NCI-H1048 (cell line): ENCODE data around the gene TFF1.
A peak's percentile ranks its signal among the peaks of the same experiment; 100 is the strongest.
"Not testable (repeated sequence)": the region's sequence is repeated elsewhere in the genome, so short reads cannot be mapped to it uniquely, and the experiment has no call there.

Source experiments
- DNase-seq: peaks from one replicate; lab custom pipeline; 2025; lab: John Stamatoyannopoulos, UW

TFF1 gene

DNA sequence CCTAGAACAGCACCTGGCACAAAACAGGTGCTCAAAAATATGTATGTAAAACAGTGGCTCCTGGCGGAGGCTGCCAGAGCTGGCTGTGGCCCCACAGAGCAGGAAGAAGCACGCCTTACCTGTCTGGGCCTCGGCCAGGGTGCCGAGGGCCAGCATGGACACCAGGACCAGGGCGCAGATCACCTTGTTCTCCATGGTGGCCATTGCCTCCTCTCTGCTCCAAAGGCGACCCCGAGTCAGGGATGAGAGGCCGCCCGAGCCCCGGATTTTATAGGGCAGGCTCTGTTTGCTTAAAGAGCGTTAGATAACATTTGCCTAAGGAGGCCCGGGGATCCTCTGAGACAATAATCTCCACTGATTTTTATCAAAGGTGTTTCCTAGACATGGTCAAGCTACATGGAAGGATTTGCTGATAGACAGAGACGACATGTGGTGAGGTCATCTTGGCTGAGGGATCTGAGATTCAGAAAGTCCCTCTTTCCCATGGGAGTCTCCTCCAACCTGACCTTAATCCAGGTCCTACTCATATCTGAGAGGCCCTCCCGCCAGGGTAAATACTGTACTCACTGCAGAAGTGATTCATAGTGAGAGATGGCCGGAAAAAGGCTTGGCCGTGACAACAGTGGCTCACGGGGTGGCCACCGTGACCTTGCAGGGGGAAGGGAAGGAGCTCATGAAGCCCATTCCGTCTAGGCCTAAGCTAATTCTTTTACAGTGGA, at the start of gene TFF1:
TFF1 (minus strand) TSS at position 244 of the 719 bp plus-strand sequence; CDS start at position 204, 40 bp downstream.
- no peak for DNase-seq

DNA sequence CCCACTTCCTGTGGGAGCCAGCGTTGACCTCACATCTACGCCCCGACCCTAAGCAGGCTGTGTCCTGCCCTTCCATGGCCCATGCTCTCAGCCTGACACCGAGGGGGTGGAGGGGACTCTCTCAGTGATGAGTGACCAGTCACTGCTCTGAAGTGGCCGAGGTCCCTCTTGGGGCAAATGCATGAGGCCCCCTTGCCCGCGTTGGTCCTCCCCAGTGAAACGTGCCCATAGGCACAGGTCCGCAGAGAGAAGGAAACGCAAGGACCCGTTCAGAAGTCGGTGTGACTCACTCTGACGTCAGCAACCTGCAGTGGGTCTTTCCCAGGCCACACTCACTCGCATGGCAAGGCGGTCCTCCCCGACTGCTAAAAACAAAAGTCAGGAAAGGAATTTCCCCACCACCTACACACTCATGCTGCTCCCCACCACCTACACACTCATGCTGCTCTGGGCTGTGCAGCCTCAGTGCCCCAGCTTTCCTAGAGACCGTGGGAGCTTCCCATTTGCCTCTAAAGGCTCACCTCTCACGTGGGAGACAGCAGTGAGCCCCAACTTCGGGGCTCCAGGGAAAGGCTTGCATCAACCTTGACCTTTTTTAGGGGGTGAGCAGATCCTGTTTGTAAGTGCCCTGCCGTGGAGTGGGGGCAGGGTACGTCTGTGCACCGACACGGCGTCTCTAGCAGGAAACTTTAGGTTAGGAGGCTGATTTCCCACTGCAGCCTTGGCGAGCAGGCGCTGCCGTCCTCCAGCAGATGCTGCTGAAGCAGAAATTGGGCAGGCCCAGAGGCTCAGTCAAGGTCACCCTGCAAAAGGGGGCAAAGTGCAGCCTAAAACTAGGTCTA, 48.8 kb upstream of the TFF1 start:
- no peak for DNase-seq

DNA sequence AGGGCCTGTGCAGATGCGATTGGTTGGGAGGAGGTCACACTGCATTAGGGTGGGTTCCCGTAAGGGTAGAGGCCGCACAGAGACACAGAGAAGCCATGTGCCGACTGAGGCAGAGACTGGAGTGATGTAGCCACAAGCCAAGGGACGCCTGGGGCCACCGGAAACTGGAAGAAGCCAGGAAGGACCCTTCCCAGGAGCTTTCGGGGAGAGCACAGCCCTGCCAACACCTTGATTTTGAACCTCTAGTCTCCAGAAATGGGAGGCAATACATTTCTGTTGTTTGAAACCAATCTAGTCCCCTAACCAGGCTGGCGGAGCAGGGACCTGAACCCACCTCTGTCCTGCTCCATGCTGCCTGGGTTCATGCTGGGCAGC, 48.2 kb upstream of the TFF1 start:
- no peak for DNase-seq

GRCh38 chr21:42414066-42414465, 47.7 kb upstream of the TFF1 start:
- no peak for DNase-seq

DNA sequence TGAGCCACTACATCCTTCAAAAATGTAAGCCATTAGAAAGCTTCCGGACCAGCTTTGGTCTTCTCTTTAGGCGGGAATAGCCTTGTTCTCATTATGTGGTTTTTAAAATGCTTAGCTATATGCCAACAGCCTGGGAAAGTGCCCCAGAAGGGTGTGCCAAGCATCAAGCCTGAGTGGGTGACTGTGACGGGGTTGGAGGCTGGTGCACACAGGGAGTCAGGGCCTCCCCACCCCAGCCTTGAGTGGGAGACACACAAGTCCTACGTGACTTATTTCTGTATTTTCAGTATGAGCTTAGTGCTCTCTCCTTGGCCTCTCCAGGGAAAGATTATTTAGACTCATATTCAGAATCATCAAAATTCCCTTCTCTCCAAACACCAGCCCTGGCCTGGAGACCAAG, 47.2 kb upstream of the TFF1 start:
- no peak for DNase-seq

DNA sequence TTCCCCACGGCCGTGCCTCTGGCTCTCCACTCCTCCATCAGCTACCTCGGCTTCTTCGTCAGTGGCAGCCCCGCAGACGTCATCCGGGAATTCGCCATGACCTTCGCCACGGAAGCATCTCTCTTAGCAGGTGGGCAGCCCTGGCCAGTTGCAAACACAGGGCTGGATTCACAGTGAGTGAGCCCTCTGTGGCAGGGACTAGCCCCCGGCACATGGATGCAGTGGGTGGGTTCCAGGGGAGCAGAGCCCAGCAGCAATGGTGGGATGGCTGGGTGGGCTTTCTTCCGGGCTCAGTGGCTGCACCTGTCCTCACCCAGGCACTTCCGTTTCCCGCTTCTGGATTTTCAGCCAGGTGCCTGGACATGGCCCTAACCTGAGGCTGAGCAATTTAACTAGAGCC, 46.8 kb upstream of the TFF1 start:
- DNase-seq = no peak

GRCh38 chr21:42412636-42412933, 46.2 kb upstream of the TFF1 start:
- no peak for DNase-seq

DNA sequence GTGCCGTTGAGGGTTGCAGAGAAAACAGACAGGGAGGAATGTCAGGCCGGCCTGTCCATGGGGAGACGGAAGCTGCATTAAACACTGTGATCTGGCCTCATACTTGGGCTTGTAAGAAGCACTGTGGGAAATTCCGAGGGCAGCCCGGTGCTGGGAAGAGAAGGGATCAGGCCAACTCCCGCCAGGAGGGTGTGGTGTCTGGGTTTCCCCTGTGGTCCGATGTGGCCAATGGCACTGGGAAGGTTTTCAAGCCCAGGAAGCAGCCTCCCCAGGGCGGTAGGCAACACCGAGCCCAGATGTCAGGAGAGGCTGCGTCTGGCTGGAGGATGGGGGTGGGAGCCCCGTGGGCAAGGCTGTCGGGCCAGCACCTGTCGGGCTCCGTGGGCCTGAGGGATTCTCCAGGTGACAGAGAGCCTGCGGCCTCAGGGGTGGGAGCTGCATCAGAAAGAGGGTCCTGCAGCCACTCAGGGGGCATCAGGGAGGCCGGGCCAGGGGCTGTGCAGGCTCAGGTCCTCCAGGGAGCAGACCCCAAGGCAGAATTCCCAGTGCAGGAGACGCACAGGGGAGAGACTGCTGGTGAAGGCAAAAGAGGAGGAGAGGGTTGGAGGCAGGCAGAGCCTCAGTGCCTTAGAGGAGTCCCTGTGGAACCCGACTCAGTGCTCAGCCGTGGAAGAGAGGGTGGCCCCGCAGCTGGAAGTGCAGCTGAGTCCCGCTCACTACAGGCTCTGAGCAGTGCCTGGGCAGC, 45.7 kb upstream of the TFF1 start:
- DNase-seq = no peak

- DNase-seq = no peak
Observed at GRCh38 chr21:42411197-42411869, 45.0 kb upstream of the TFF1 start.

GRCh38 chr21:42409366-42409765, 43.0 kb upstream of the TFF1 start:
- no peak for DNase-seq

- not testable (repeated sequence) for DNase-seq
Observed at GRCh38 chr21:42408718-42409117, 42.4 kb upstream of the TFF1 start.

DNA sequence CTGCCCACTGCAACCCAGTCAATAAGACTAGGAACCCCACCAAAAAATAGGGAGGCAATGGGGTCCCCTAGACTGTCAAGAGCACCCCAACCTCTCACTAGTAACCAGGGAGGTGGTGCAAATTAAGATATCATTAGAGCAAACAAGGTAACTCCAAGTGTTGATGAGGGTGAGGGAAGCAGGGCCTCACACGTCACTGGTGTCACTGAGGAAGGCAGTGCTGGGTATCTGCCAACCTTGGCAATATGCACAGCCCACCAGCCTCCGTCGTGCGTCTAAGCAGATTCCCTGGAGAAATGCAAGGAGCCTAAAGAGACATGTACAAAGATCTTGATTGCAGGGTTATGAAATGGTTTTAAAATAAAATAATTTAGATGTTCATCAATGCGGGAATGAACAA, 41.1 kb upstream of the TFF1 start:
- no peak for DNase-seq

DNA sequence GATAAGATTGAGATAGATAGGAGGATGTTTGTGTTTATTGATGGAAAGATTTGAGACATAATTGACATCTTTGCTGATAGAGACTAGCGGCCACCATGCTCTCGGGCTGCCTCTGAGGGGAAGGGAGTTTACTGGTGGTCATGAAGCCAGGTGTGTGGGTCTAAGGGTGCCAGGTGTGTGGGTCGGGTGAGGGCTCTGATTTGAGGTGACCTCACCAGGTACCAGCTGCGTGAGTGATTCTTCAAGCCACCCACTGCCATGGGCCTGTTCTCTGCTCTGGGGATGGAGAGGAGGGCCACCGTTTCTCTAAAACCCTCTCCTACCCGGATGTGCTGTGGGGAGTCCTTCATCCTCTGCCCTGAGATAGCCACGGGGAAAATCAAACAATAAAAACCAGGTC, 40.5 kb upstream of the TFF1 start:
- no peak for DNase-seq

DNA sequence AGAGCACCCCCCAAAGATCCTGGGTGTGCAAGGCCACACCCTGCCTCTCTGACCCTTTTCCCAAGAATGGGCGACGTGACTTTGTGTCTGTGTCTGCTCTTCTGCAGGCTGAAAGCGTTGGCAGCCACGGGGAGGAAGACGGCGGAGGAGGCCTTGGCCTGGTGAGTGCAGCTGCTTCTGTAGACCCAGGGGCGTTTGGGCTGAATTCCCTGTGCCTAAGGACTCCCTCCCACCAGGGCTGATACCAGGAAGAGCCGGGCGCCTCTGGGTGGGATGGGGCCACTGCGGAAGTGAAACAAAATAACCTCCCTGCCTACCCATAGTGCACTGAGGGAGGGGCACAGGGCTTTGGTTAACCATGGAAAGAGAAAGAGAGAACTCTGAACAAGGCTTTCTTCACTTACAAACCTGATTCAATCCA, 39.9 kb upstream of the TFF1 start:
- no peak for DNase-seq

- DNase-seq = no peak
Observed at GRCh38 chr21:42405064-42406013, 39.0 kb upstream of the TFF1 start.

DNA sequence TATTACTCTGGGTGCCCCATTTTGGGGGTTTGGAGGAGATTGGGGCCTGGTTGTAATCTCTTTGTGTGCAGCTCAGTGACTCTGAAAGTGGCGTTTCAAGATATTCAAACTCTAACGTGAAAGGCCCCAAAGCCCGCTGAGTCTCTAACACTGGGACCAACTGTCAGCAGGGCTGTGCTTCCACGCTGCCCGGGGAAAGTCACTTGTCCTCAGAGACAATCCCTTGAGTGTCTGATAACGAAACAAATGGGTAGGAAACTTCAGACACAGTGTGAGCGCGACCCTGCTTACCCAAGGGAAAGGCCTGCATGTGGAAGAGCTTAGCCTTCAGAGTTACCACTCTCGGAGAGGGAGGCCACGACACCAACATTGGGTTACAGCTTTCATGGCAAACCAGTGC, 38.2 kb upstream of the TFF1 start:
- DNase-seq = no peak

GRCh38 chr21:42403611-42404231, 37.4 kb upstream of the TFF1 start, which contains the start of gene UBASH3A:
Gene UBASH3A (plus strand): TSS chr21:42403902. CDS start chr21:42403946, 44 bp downstream.
- no peak for DNase-seq

DNA sequence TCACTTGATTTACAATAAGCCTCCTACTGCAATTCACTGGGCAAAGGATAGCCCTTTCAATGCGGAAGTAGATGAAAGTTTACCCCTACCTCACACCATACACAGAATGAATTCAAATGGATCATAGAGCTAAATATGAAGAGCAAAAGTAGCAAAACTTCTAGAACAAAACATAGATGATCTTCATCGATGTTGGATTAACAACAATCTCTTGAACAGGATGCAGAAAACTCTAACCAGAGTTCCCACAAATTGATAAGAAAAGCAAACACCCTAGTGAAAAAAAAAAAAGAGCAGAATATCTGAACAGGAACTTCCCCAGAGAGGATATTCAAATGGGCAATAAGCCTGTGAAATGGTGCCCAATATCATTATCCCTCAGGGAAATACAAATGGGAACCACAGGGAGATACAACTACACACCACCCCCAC, 35.5 kb upstream of the TFF1 start:
- no peak for DNase-seq

- DNase-seq = no peak
Observed at GRCh38 chr21:42401154-42401553, 34.8 kb upstream of the TFF1 start.

- DNase-seq = peak; percentile 23
Observed at GRCh38 chr21:42400525-42400924, 34.2 kb upstream of the TFF1 start.
